GM12878 (cell line): ENCODE measurements around the gene EIF3B. TPM values are rescaled to one million over a fixed set of nuclear protein-coding genes. Genes with fewer than 3 reads are reported as not detected.

Experiments
- ATAC-seq: fragments of 200-7000 bp; cut with Tn5 transposase; 3 replicates; pipeline ENCODE4 v1.9.1; 2020; ENCODE audit warnings: mild to moderate bottlenecking, moderate library complexity
- BruUV-seq: library from RNA; stranded (reverse); fragments of 400-500 nt; replicated peaks from 2 replicates; lab custom pipeline; 2021; lab: Mats Ljungman, UMichigan
- CTCF ChIA-PET: fragments of 300-600 bp; sonication (Branson Sonifier 250); formaldehyde crosslinking; extraction: SDS; loops from one replicate; lab custom pipeline; 2021; ENCODE audit warnings: inconsistent platforms; lab: Yijun Ruan, JAX
- POLR2A ChIA-PET: fragments of 350-600 bp; formaldehyde crosslinking; extraction: SDS; loops from one replicate; lab custom pipeline; 2021; ENCODE audit warnings: inconsistent platforms; lab: Charles Lee
- RAD21 ChIA-PET: fragments of 300-600 bp; sonication (Branson Sonifier 250); formaldehyde crosslinking; loops from one replicate; lab custom pipeline; 2023; ENCODE audit warnings: antibody characterized with exemption; ENCODE audit not compliant: unreplicated experiment; lab: Charles Lee
- SMC1A ChIA-PET: fragments of 300-600 bp; sonication (Branson Sonifier 250); formaldehyde crosslinking; loops from one replicate; lab custom pipeline; 2023; ENCODE audit not compliant: unreplicated experiment, uncharacterized antibody; lab: Charles Lee
- DNase-seq: peaks from one replicate; pipeline ENCODE4 v3.0.0-alpha.2; 2011; ENCODE audit warnings: low read depth, low spot score
- FAIRE-seq: peaks from 3 replicates; lab custom pipeline; 2011; peaks lifted over from hg19 to GRCh38; lab: Jason Lieb, UNC
- H2AFZ ChIP-seq: 2 replicates; pipeline ENCODE4 v1.6.0; 2011; ENCODE audit warnings: low read depth, low read length, control low read depth; ENCODE audit not compliant: control insufficient read depth
- H3K27ac ChIP-seq: 2 replicates; pipeline ENCODE4 v1.5.1; 2011; ENCODE audit warnings: control low read depth; ENCODE audit not compliant: control insufficient read depth, insufficient read depth
- H3K27me3 ChIP-seq, 2 experiments: replicated peaks in 1 of 2; 2 replicates each; pipeline versions ENCODE4 v1.6.0 to v1.6.1; 2011; ENCODE audit warnings: low read length in 1 of 2; ENCODE audit not compliant: control insufficient read depth in 2 of 2, insufficient read depth in 2 of 2
- H3K36me3 ChIP-seq, 2 experiments: 2 replicates each; pipeline ENCODE4 v1.5.1; 2011; ENCODE audit warnings: low read length in 1 of 2; ENCODE audit not compliant: control insufficient read depth in 2 of 2, insufficient read depth in 2 of 2
- H3K4me1 ChIP-seq: 2 replicates; pipeline ENCODE4 v1.6.1; 2011; ENCODE audit warnings: mild to moderate bottlenecking, low read length, moderate library complexity, mixed read lengths; ENCODE audit not compliant: control insufficient read depth, insufficient read depth
- H3K4me2 ChIP-seq: 2 replicates; pipeline ENCODE4 v1.6.0; 2011; ENCODE audit warnings: control low read depth; ENCODE audit not compliant: control insufficient read depth, insufficient read depth
- H3K4me3 ChIP-seq: fragments of 200-600 bp; sonication (generic); 2 replicates; pipeline ENCODE4 v1.5.1; 2016
- H3K79me2 ChIP-seq: 2 replicates; pipeline ENCODE4 v1.6.0; 2011; ENCODE audit warnings: low read length; ENCODE audit not compliant: control insufficient read depth, insufficient read depth
- H3K9ac ChIP-seq: 2 replicates; pipeline ENCODE4 v1.8.0; 2011; ENCODE audit warnings: low read length, control low read depth, mixed read lengths; ENCODE audit not compliant: control insufficient read depth, insufficient read depth
- H3K9me3 ChIP-seq: replicated peaks from 3 replicates; pipeline ENCODE4 v1.5.1; 2011; ENCODE audit warnings: mild to moderate bottlenecking, low read length; ENCODE audit not compliant: control insufficient read depth, insufficient read depth
- H4K20me1 ChIP-seq: 2 replicates; pipeline ENCODE4 v1.6.0; 2011; ENCODE audit not compliant: control insufficient read depth, insufficient read depth
- BHLHE40 ChIP-seq, 2 experiments: fragments of 450-650 bp in 1 of 2; IDR thresholded peaks; 2 replicates each; pipeline ENCODE4 v1.6.1; 2011 to 2017; ENCODE audit warnings: low read depth in 2 of 2, borderline replicate concordance in 1 of 2, improper control_type of control experiment in 1 of 2, low read length in 1 of 2, mild to moderate bottlenecking in 1 of 2
- CBFB ChIP-seq: IDR thresholded peaks from 2 replicates; pipeline ENCODE4 v1.6.1; 2016; ENCODE audit warnings: antibody characterized with exemption, low read depth
- ESRRA ChIP-seq: IDR thresholded peaks from 2 replicates; pipeline ENCODE4 v1.6.1; 2012; ENCODE audit warnings: mild to moderate bottlenecking, low read length, improper control_type of control experiment
- ETV6 ChIP-seq, 2 experiments: fragments of 450-650 bp in 1 of 2; IDR thresholded peaks in 1 of 2; conservative IDR thresholded peaks in 1 of 2; 2 replicates each; pipeline ENCODE4 v1.6.1; 2014; ENCODE audit warnings: antibody characterized with exemption in 1 of 2, borderline replicate concordance in 1 of 2, low read depth in 1 of 2, mild to moderate bottlenecking in 1 of 2, moderate library complexity in 1 of 2
- NFYA ChIP-seq: IDR thresholded peaks from 2 replicates; pipeline ENCODE4 v1.6.1; 2011; ENCODE audit warnings: low read depth, mild to moderate bottlenecking, low read length, improper control_type of control experiment, borderline replicate concordance
- ZNF207 ChIP-seq: fragments of 450-650 bp; IDR thresholded peaks from 2 replicates; pipeline ENCODE4 v1.6.1; 2014; ENCODE audit warnings: antibody characterized with exemption, mild to moderate bottlenecking, borderline replicate concordance
- WGBS: methylation state at CpG from one replicate; pipeline ENCODE4 v1.1.6; 2016; ENCODE audit warnings: low lambda C conversion rate; ENCODE audit not compliant: insufficient replicate concordance, insufficient coverage; ENCODE audit errors: missing lambda C conversion rate; 5-methylcytosine and 5-hydroxymethylcytosine counted together
- in situ Hi-C: fragments of 300-500 bp; cut with MboI; formaldehyde crosslinking; loops from 9 replicates; pipeline ENCODE4 v1.14.3; 2018; ENCODE audit warnings: mixed read lengths
- intact Hi-C: fragments of 100-400 bp; cut with micrococcal nuclease; formaldehyde crosslinking; loops from one replicate; pipeline ENCODE4 v1.14.2; 2022; ENCODE audit not compliant: unreplicated experiment
- polyA plus RNA-seq, 11 experiments: library from polyadenylated mRNA; depleted of rRNA in 4 of 11; unstranded in 6 of 11; stranded (reverse) in 5 of 11; fragments of >200 nt; fragmentation: Nextera tagmentation in 4 of 11; fragmentation: Illumina TruSeq in 1 of 11; extraction: Ambion mirVana in 4 of 11; extraction: Trizol in 1 of 11; gene quantifications; 1 replicate in 1 of 11; 2 replicates in 10 of 11; pipeline versions ENCODE4 v1.2.1 to v1.2.3, GENCODE V29; 2011 to 2016; ENCODE audit warnings: inconsistent platforms in 2 of 11, missing spikeins in 2 of 11, low read depth in 1 of 11
- total RNA-seq, 4 experiments: library from RNA; depleted of rRNA in 3 of 4; stranded (reverse); fragments of >200 nt in 3 of 4; fragmentation: Illumina TruSeq in 1 of 4; extraction: Trizol in 1 of 4; gene quantifications; 2 replicates each; pipeline versions ENCODE4 v1.2.1 to v1.2.3, GENCODE V29; 2013 to 2021
- TF ChIP-seq, protein P1 (sequence below): IDR thresholded peaks from 2 replicates; pipeline ENCODE4 v1.6.1; 2011; ENCODE audit warnings: mild to moderate bottlenecking, low read depth, low read length, moderate library complexity; ENCODE audit not compliant: insufficient replicate concordance
- TF ChIP-seq, protein P2 (sequence below): fragments of 450-650 bp; formaldehyde crosslinking; IDR thresholded peaks from 2 replicates; pipeline ENCODE4 v1.4.0; 2022; ENCODE audit warnings: mild to moderate bottlenecking, moderate library complexity
- TF ChIP-seq, protein P3 (sequence below): fragments of 450-650 bp; IDR thresholded peaks from 2 replicates; pipeline ENCODE4 v1.6.1; 2016; ENCODE audit warnings: mild to moderate bottlenecking

EIF3B gene
- total and polyA plus RNA-seq, 10 of the 15 experiments (the other 5 are each of a cell fraction or from before 2014, with no cell fraction given), result 17.6 to 275 (median 153) TPM

DNA sequence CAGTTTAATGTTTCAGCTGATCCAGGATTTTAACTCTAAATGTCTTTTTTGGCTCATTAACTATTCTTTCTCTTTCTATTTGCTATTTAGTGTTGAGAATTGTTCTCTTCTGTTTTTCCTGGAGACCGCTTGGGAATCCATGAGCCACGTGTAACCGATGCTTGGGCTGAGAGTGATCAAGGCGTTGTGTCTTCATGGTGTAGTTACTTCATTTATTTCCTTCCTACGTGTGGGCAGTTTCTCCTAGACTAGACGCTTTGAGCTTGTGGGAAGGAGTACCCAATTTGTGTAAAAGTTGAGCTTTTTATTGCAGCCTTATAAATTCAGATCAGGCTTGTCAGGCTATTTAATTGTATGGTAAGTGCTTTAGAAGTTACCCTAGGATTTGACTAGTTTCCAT, 2.9 kb downstream of the EIF3B start:
- Histone ChIP-seq H4K20me1 (peaks cover 3% of the 10 kb centered on the region; the same call in 1 of the 2 replicates), H3K27ac (no peak overlapping the region), H3K9me3 (no peaks in the 10 kb centered on the region), H3K27me3 (no peaks in the 10 kb centered on the region), H2AFZ (no peak overlapping the region), H3K36me3 (peaks cover 11 to 23% of the 10 kb centered on the region in 2 experiments), H3K79me2 (peaks cover 74% of the 10 kb centered on the region), H3K9ac (no peak overlapping the region), H3K4me3 (peak overlapping the region; percentile 93; the same call in 1 of the 2 replicates), H3K4me2 (peak overlapping the region; percentile 75; the same call in 1 of the 2 replicates), H3K4me1 (peaks cover 12% of the 10 kb centered on the region)
- SMC1A ChIA-PET, result interaction anchor here (0.8 to 1.4 kb wide), 4 partner anchors 12 to 319 kb away, joined by 3 to 10 read pairs (median 5); no protein-coding TSS in a partner anchor
- intact Hi-C loops, result no loop called here
- in situ Hi-C loops, result no loop called here
- BruUV-seq, result no TSS peak
- CTCF ChIA-PET, result interaction anchor here (0.7 to 3.4 kb wide), 4 partner anchors 9 to 1375 kb away, joined by 3 to 14 read pairs (median 4); partner anchors contain the start of gene CYP2W1
- no peak for DNase-seq
- RAD21 ChIA-PET, result interaction anchor here (1.0 to 1.1 kb wide), 2 partner anchors 47 to 111 kb away, joined by 4 read pairs; no protein-coding TSS in a partner anchor
- WGBS, result 87% methylated on average over 6 of the region's 6 CpGs
- no peak for TF ChIP-seq ETV6 (conservative IDR thresholded peaks at IDR 0.05 in 1 of 2, IDR thresholded peaks at IDR 0.05 in 1 of 2; ENCODE audit: borderline replicate concordance in 1 of 2, low read depth in 1 of 2)
- no peak for FAIRE-seq
- POLR2A ChIA-PET, result no interaction called here
- no peak for ATAC-seq

DNA sequence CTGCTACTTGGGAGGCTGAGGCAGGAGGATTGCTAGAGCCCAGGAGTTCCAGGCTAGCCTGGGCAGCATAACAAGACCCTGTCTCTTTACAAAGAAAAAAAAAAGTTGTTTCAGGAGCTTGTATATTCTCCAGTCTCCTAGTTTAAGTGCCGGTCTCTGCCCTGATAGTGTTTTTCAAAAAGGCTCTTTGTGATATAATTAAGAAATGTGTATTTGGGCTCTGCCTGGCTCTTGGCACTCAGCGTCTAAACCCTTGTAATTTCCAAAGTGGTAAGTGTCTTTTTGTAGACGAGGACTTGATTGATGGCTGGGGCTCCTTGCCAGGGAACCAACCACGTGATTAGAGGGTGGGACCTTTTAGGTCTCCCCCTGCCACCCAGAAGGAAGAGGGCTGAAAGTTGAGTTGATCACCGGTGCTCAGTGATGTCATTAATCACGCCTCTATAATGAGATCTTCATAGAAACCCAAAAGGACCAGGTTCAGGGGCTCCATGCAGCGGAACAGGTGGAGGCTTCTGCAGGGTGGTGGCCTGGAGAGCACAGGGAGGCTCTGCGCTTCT, 4.4 kb downstream of the EIF3B start:
- ChIA-PET CTCF (interaction anchor here (0.6 to 3.4 kb wide), 3 partner anchors 11 to 780 kb away, joined by 3 to 14 read pairs (median 5); no protein-coding TSS in a partner anchor), SMC1A (no interaction called here), RAD21 (no interaction called here), POLR2A (no interaction called here)
- in situ Hi-C loops (no loop called here), intact Hi-C loops (no loop called here)
- DNase-seq (no peak), FAIRE-seq (no peak), ATAC-seq (no peak)
- no peaks in the 10 kb centered on the region for H3K9me3 ChIP-seq
- H3K36me3 ChIP-seq, result peaks cover 18 to 25% of the 10 kb centered on the region in 2 experiments
- no peak overlapping the region for H2AFZ ChIP-seq
- no peak overlapping the region for H3K9ac ChIP-seq
- H3K79me2 ChIP-seq, result peaks cover 64% of the 10 kb centered on the region
- peak overlapping the region; percentile 37; the same call in 1 of the 2 replicates for H3K4me2 ChIP-seq
- H3K4me1 ChIP-seq, result peaks cover 7% of the 10 kb centered on the region
- no peak overlapping the region for H3K27ac ChIP-seq
- H3K4me3 ChIP-seq, result peak overlapping the region; percentile 39
- WGBS, result 47% methylated on average over 8 of the region's 8 CpGs
- no peaks in the 10 kb centered on the region for H3K27me3 ChIP-seq
- no TSS peak for BruUV-seq
- peaks cover 3% of the 10 kb centered on the region; the same call in 1 of the 2 replicates for H4K20me1 ChIP-seq
- TF ChIP-seq, protein P1, sequence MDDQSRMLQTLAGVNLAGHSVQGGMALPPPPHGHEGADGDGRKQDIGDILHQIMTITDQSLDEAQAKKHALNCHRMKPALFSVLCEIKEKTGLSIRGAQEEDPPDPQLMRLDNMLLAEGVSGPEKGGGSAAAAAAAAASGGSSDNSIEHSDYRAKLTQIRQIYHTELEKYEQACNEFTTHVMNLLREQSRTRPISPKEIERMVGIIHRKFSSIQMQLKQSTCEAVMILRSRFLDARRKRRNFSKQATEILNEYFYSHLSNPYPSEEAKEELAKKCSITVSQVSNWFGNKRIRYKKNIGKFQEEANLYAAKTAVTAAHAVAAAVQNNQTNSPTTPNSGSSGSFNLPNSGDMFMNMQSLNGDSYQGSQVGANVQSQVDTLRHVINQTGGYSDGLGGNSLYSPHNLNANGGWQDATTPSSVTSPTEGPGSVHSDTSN, result peak; percentile 20
- TF ChIP-seq CBFB (no peak), ZNF207 (no peak), NFYA (no peak), ESRRA (no peak), BHLHE40 (IDR thresholded peaks at IDR 0.05; ENCODE audit: borderline replicate concordance in 1 of 2, low read depth in 2 of 2, low read length in 1 of 2) (no peak)
- TF ChIP-seq, protein P2, sequence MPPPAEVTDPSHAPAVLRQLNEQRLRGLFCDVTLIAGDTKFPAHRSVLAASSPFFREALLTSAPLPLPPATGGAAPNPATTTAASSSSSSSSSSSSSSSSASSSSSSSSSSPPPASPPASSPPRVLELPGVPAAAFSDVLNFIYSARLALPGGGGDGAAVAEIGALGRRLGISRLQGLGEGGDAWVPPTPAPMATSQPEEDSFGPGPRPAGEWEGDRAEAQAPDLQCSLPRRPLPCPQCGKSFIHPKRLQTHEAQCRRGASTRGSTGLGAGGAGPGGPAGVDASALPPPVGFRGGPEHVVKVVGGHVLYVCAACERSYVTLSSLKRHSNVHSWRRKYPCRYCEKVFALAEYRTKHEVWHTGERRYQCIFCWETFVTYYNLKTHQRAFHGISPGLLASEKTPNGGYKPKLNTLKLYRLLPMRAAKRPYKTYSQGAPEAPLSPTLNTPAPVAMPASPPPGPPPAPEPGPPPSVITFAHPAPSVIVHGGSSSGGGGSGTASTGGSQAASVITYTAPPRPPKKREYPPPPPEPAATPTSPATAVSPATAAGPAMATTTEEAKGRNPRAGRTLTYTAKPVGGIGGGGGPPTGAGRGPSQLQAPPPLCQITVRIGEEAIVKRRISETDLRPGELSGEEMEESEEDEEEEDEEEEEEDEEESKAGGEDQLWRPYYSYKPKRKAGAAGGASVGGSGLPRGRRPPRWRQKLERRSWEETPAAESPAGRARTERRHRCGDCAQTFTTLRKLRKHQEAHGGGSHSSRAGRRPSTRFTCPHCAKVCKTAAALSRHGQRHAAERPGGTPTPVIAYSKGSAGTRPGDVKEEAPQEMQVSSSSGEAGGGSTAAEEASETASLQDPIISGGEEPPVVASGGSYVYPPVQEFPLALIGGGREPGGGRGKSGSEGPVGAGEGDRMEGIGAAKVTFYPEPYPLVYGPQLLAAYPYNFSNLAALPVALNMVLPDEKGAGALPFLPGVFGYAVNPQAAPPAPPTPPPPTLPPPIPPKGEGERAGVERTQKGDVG (CRISPR knock-in tag), result no peak
- TF ChIP-seq, protein P3, sequence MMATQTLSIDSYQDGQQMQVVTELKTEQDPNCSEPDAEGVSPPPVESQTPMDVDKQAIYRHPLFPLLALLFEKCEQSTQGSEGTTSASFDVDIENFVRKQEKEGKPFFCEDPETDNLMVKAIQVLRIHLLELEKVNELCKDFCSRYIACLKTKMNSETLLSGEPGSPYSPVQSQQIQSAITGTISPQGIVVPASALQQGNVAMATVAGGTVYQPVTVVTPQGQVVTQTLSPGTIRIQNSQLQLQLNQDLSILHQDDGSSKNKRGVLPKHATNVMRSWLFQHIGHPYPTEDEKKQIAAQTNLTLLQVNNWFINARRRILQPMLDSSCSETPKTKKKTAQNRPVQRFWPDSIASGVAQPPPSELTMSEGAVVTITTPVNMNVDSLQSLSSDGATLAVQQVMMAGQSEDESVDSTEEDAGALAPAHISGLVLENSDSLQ, result peak; percentile 73
